Uterus (tissue), 4 donors: Measurements from ENCODE around the gene BHLHA15. TPM values are rescaled to one million over a fixed set of nuclear protein-coding genes. Genes with fewer than 3 reads are reported as not detected.

Experiments used
- DNase-seq, 2 donors: peaks; one replicate each; pipeline ENCODE4 v3.0.0-alpha.2; 2019 to 2020
- H3K27ac ChIP-seq, 2 donors: fragments of 200-600 bp; sonication (generic); 1 replicate in 1 of 2; 2 replicates in 1 of 2; pipeline ENCODE4 v1.5.1; 2016 to 2018
- H3K27me3 ChIP-seq, 2 donors: fragments of 200-600 bp; sonication (generic); one replicate each; pipeline ENCODE4 v1.5.1; 2018 to 2019; ENCODE audit warnings: control low read depth in 1 of 2
- H3K36me3 ChIP-seq, 2 donors: fragments of 200-600 bp; sonication (generic); one replicate each; pipeline ENCODE4 v1.5.1; 2019; ENCODE audit warnings: control low read depth in 1 of 2
- H3K4me1 ChIP-seq, 2 donors: fragments of 200-600 bp; sonication (generic); one replicate each; pipeline ENCODE4 v1.5.1; 2018 to 2019; ENCODE audit warnings: control low read depth in 1 of 2
- H3K4me3 ChIP-seq, 2 donors: fragments of 200-600 bp; sonication (generic); 1 replicate in 1 of 2; 2 replicates in 1 of 2; pipeline ENCODE4 v1.5.1; 2018 to 2019; ENCODE audit warnings: mild to moderate bottlenecking in 1 of 2
- H3K9me3 ChIP-seq, 2 donors: fragments of 200-600 bp; sonication (generic); one replicate each; pipeline ENCODE4 v1.5.1; 2019; ENCODE audit warnings: control low read depth in 1 of 2
- CTCF ChIP-seq, 4 experiments: fragments of 200-600 bp in 2 of 4; fragments of 450-650 bp in 2 of 4; sonication (generic) in 2 of 4; IDR thresholded peaks; one replicate each; pipeline ENCODE4 v1.5.1; 2016 to 2019; ENCODE audit warnings: antibody characterized with exemption in 4 of 4, mild to moderate bottlenecking in 2 of 4, moderate library complexity in 1 of 4
- POLR2A ChIP-seq, 2 donors: fragments of 450-650 bp; IDR thresholded peaks; one replicate each; pipeline ENCODE4 v1.6.1; 2016; ENCODE audit warnings: antibody characterized with exemption in 2 of 2, mild to moderate bottlenecking in 1 of 2, moderate library complexity in 1 of 2
- intact Hi-C: fragments of 100-400 bp; cut with DNase I; formaldehyde crosslinking; loops from one replicate; pipeline ENCODE4 v1.15.1; 2023; ENCODE audit warnings: low total_unique reads
- total RNA-seq, 4 donors: library from RNA; depleted of rRNA in 3 of 4; stranded (reverse); fragments of >200 nt in 3 of 4; gene quantifications; one replicate each; pipeline versions ENCODE4 v1.1.0 to v1.2.4, GENCODE V29; 2014 to 2023
- donor health status: DM: yes; HTN: yes; CAD: no.

Gene BHLHA15
- total RNA-seq, 4 donors from 2014 or later = 0.41 to 1.6 TPM; not detected in 2

- Histone ChIP-seq H3K27me3 (no peaks in the 10 kb centered on the region), H3K9me3 (no peaks in the 10 kb centered on the region), H3K4me3 (peak overlapping the region; percentile 75 to 76), H3K36me3 (no peaks in the 10 kb centered on the region), H3K4me1 (peaks cover 0 to 8% of the 10 kb centered on the region in 2 donors), H3K27ac (peak overlapping the region; percentile 68 to 82)
- DNase-seq = no peak
- TF ChIP-seq POLR2A (IDR thresholded peaks at IDR 0.05) (no peak), CTCF (IDR thresholded peaks at IDR 0.05) (no peak)
- intact Hi-C loops = no loop called here
Measured at GRCh38 chr7:98251231-98251600, 40.0 kb downstream of the BHLHA15 start.

- H3K36me3 ChIP-seq = no peaks in the 10 kb centered on the region
- peak within 1 kb of the TSS; percentile 75 to 76 for H3K4me3 ChIP-seq
- no peaks in the 10 kb centered on the region for H3K9me3 ChIP-seq
- peak in 1 of 2 donors; percentile 46 for TF ChIP-seq POLR2A (IDR thresholded peaks at IDR 0.05)
- TF ChIP-seq CTCF (IDR thresholded peaks at IDR 0.05) = no peak
- peak; percentile 91 to 93 for DNase-seq
- peaks cover 0 to 8% of the 10 kb centered on the region in 2 donors for H3K4me1 ChIP-seq
- H3K27ac ChIP-seq = peak within 1 kb of the TSS; percentile 68 to 82
- H3K27me3 ChIP-seq = no peaks in the 10 kb centered on the region
- intact Hi-C loops = no loop called here
Measured at GRCh38 chr7:98251601-98252424, 40.6 kb downstream of the BHLHA15 start, which contains the start of gene TECPR1. TSS of gene TECPR1 (minus strand) at chr7:98252232. CDS start at chr7:98246146, 6,086 bp downstream.

GRCh38 chr7:98252425-98253054 lies 41.3 kb downstream of the BHLHA15 start:
- Histone ChIP-seq H3K4me1 (peaks cover 0 to 8% of the 10 kb centered on the region in 2 donors), H3K27me3 (no peaks in the 10 kb centered on the region), H3K36me3 (no peaks in the 10 kb centered on the region), H3K9me3 (no peaks in the 10 kb centered on the region), H3K4me3 (peak overlapping the region; percentile 75 to 76), H3K27ac (peak overlapping the region; percentile 36 to 82)
- TF ChIP-seq POLR2A (IDR thresholded peaks at IDR 0.05) (no peak), CTCF (IDR thresholded peaks at IDR 0.05) (no peak)
- intact Hi-C loops = no loop called here
- no peak for DNase-seq

DNA sequence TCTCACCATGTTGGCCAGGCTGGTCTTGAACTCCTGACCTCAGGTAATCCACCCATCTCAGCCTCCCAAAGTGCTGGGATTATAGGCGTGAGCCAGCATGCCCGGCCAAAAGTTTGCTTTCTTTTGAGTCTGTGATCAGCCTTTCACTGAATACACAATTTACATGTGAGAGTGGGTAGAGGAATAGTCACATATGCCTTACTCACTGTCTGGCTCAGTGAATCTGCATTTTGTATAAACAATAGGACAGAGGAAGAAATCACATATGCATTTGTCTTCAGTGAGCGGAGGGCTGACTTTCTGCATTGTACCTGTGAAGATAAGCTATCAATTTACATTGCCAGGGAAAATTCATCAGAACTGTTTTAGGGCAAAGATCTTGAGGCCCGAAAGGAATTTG lies 43.3 kb downstream of the BHLHA15 start:
- intact Hi-C loops = no loop called here
- TF ChIP-seq CTCF (IDR thresholded peaks at IDR 0.05) = no peak
- TF ChIP-seq POLR2A (IDR thresholded peaks at IDR 0.05) = no peak
- H3K9me3 ChIP-seq = no peaks in the 10 kb centered on the region
- no peak for DNase-seq
- no peak overlapping the region for H3K4me3 ChIP-seq
- H3K27ac ChIP-seq = no peak overlapping the region
- H3K36me3 ChIP-seq = no peaks in the 10 kb centered on the region
- H3K27me3 ChIP-seq = no peaks in the 10 kb centered on the region
- H3K4me1 ChIP-seq = peaks cover 0 to 8% of the 10 kb centered on the region in 2 donors
